AG09309 (cell line): ENCODE measurements around the gene ZC3H10.

Experiments used
- DNase-seq: peaks from one replicate; pipeline ENCODE4 v3.0.0-alpha.2; 2010; ENCODE audit warnings: low read depth
- H3K4me3 ChIP-seq: 2 replicates; pipeline ENCODE4 v1.5.1; 2011; ENCODE audit warnings: mild to moderate bottlenecking, low read depth, low read length, moderate library complexity; ENCODE audit not compliant: control insufficient read depth
- CTCF ChIP-seq: IDR thresholded peaks from 2 replicates; pipeline ENCODE4 v1.5.1; 2011; ENCODE audit warnings: mild to moderate bottlenecking, low read depth, low read length, inconsistent platforms; ENCODE audit not compliant: insufficient read depth, control insufficient read depth; ENCODE audit errors: missing control alignments

Gene ZC3H10

DNA sequence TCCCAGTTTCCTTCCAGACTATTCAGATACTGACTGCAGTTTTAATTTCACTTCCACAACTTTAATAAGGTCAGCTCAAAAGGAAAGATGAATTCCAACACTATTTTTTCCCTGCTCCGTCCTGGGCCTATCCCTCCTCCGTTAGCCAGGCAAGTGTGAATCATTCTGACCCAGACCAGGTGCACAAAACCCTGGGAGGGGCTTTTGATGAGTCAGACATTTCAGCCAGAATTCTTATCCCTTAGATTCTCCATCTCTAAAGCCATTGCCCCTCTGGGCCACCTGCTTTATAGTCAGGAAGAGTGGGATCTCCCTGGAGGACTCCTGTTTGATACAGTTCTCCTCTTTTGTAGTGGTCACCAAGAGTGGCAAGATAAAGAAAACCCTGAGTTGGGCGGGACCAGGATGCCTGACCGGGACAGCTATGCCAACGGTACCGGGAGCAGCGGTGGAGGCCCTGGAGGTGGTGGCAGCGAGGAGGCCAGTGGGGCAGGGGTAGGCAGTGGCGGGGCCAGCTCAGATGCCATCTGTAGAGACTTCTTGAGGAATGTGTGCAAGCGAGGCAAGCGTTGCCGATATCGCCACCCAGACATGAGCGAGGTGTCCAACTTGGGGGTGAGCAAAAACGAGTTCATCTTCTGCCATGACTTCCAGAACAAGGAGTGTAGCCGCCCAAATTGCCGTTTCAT lies 2.2 kb downstream of the ZC3H10 start:
- TF ChIP-seq CTCF, result no peak
- DNase-seq, result no peak
- H3K4me3 ChIP-seq, result no peak overlapping the region

GRCh38 chr12:56121204-56121870 lies 3.3 kb downstream of the ZC3H10 start:
- no peak for TF ChIP-seq CTCF
- no peak for DNase-seq
- H3K4me3 ChIP-seq, result no peak overlapping the region

GRCh38 chr12:56122637-56123036 lies 4.6 kb downstream of the ZC3H10 start:
- TF ChIP-seq CTCF, result no peak
- DNase-seq, result no peak
- H3K4me3 ChIP-seq, result no peak overlapping the region

DNA sequence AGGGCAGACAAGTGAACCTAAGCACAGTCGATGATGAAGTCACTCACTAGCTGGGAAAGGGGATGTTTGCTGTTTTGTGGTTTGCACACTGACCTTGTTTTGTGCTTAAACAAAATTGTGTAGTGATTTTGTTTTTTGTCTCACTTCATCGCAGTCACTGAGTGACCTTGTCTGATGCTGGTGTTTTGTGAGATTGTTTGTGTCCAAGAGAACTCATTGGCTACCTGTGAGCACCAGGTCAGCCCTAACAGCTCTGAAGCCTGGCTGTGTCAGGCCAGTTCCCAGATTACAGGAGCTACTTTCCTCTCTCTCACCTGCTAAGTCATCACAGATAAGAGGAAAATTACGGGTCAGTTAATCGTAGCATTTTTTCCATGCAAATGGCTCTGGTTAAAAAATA lies 6.1 kb downstream of the ZC3H10 start:
- no peak overlapping the region for H3K4me3 ChIP-seq
- no peak for TF ChIP-seq CTCF
- no peak for DNase-seq

- DNase-seq, result no peak
- H3K4me3 ChIP-seq, result no peak overlapping the region
- TF ChIP-seq CTCF, result no peak
These were observed 8.7 kb downstream of the ZC3H10 start for GRCh38 chr12:56126732-56127239.

DNA sequence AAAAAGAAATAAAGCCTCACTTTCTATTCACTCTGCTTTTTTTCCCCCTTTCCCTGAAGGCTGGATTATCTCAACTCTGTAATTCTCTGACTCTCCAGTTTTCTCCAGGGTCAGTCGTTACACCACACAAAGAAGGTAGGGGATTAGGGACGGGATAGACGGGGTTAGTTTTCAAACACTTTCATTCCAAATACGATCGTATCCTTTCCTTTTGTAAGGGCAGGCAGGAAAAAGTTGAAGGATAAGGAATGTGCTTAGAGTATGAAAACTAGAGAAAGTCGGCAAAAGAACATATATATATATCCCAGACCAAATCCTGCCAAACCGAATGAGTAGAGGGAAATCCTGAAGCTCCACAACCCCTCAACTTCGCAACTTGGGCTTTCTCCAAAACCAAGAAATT lies 9.4 kb downstream of the ZC3H10 start:
- no peak for DNase-seq
- no peak for TF ChIP-seq CTCF
- peak overlapping the region; percentile 42 for H3K4me3 ChIP-seq
